Activated T-cell treated with anti-CD3 and anti-CD28 coated beads for 4 hours (primary cell): ENCODE measurements around the gene C5orf58.

ENCODE experiments used
- DNase-seq: peaks from one replicate; pipeline ENCODE4 v3.0.0-alpha.2; 2020

Gene C5orf58

GRCh38 chr5:170285181-170285580 lies 52.4 kb downstream of the C5orf58 start:
- DNase-seq, result no peak

- no peak for DNase-seq
These were observed 53.7 kb downstream of the C5orf58 start for GRCh38 chr5:170286386-170286925.

GRCh38 chr5:170287532-170287931 lies 54.7 kb downstream of the C5orf58 start:
- no peak for DNase-seq

GRCh38 chr5:170288151-170288550 lies 55.4 kb downstream of the C5orf58 start:
- no peak for DNase-seq

GRCh38 chr5:170288551-170288950 lies 55.8 kb downstream of the C5orf58 start:
- no peak for DNase-seq

- no peak for DNase-seq
These were observed 56.3 kb downstream of the C5orf58 start for GRCh38 chr5:170289121-170289520.

- no peak for DNase-seq
These were observed 57.0 kb downstream of the C5orf58 start for GRCh38 chr5:170289764-170290163.

GRCh38 chr5:170290498-170290897 lies 57.7 kb downstream of the C5orf58 start:
- DNase-seq, result no peak

GRCh38 chr5:170292179-170293104 lies 59.7 kb downstream of the C5orf58 start:
- no peak for DNase-seq

GRCh38 chr5:170293273-170293672 lies 60.5 kb downstream of the C5orf58 start:
- DNase-seq, result no peak

GRCh38 chr5:170294057-170294456 lies 61.3 kb downstream of the C5orf58 start:
- DNase-seq, result no peak

GRCh38 chr5:170294556-170294955 lies 61.8 kb downstream of the C5orf58 start:
- no peak for DNase-seq
